PC-9 (cell line): ENCODE results near the gene HS6ST3.

ENCODE experiments used
- EZH2 ChIP-seq: fragments of 200-600 bp; sonication (generic); IDR thresholded peaks from 2 replicates; pipeline ENCODE4 v1.8.0; 2017; ENCODE audit warnings: antibody characterized with exemption, low read depth
- TF ChIP-seq, protein P1 (sequence below): fragments of 200-600 bp; sonication (generic); conservative IDR thresholded peaks from 2 replicates; pipeline ENCODE4 v1.6.1; 2017; ENCODE audit warnings: mixed run types, antibody characterized with exemption, mild to moderate bottlenecking, moderate library complexity

DNA sequence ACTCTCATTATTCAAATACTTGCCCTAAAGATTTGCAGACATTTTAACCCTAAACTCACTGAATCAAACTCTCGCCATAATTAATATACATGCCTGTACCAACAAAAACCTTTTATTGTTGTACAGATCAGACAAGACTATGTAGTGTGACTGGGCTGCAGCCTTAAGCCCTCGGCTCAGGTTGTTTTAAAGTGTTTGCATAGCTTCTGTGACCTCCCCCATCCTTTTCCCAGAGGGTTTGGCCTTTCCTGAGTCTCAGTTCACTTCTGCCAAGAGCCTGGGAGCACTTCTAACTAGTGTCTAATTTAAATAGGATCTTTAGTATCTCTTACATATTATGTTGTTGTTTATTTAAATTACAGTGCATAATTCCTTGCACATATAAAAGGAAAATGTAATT lies 158.2 kb downstream of the HS6ST3 start:
- TF ChIP-seq, protein P1, sequence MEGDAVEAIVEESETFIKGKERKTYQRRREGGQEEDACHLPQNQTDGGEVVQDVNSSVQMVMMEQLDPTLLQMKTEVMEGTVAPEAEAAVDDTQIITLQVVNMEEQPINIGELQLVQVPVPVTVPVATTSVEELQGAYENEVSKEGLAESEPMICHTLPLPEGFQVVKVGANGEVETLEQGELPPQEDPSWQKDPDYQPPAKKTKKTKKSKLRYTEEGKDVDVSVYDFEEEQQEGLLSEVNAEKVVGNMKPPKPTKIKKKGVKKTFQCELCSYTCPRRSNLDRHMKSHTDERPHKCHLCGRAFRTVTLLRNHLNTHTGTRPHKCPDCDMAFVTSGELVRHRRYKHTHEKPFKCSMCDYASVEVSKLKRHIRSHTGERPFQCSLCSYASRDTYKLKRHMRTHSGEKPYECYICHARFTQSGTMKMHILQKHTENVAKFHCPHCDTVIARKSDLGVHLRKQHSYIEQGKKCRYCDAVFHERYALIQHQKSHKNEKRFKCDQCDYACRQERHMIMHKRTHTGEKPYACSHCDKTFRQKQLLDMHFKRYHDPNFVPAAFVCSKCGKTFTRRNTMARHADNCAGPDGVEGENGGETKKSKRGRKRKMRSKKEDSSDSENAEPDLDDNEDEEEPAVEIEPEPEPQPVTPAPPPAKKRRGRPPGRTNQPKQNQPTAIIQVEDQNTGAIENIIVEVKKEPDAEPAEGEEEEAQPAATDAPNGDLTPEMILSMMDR: no peak
- TF ChIP-seq EZH2: no peak
